ENCODE data around the gene ANKRD62. TPM values are rescaled to one million over a fixed set of nuclear protein-coding genes. Genes with fewer than 3 reads are reported as not detected.

The ANKRD62 gene
- total RNA-seq, 1 donor from 2014 or later: not detected

DNA sequence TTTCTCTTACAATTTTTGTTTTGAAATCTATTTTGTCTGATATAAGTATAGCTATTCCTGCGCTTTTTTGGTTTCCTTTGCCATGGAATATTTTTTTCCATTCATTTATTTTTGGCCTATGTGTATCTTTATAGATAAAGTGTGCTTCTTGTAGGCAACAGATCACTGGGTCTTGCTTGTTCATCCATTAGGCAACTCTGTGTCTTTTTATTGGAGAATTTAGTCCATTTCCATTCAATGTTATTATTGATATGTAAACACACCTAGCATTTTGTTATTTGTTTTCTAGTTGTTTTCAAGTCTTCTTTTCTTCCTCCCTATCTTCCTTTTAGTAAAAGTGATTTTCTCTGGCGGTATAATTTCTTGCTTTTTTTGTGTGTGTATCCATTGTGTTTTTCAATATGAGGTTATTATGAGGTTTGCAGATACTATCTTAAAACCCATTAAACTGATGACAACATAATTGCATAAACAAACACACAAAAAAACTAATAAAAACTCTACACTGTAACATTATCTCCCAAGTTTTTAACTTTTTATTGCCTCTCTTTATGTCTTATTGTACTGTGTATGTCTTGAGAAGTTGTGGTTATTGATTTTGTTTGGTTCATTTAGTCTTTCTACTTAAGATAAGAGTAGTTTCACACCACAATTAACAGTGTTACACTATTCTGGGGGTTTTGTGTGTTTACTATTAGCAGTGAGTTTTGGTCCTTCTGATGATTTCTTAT, 71.6 kb downstream of the ANKRD62 start:
- DNase-seq (ENCODE audit: low spot score): no peak

Other genes with a start within 250 kb of the ANKRD62 start
- gene CHMP1B, start 242.4 kb upstream of the ANKRD62 start, total RNA-seq: 43.9 TPM
- 30.5 TPM for gene MPPE1, start 185.5 kb upstream of the ANKRD62 start, total RNA-seq
- 31.8 TPM for gene IMPA2, start 112.3 kb upstream of the ANKRD62 start, total RNA-seq
- gene CIDEA, start 160.5 kb downstream of the ANKRD62 start, total RNA-seq: 138 TPM
- 560 TPM for gene TUBB6, start 214.4 kb downstream of the ANKRD62 start, total RNA-seq

Measured in mesenteric fat pad (tissue), 1 donor.